Common myeloid progenitor, CD34-positive (primary cell): ENCODE measurements around the gene CDCA7L.

ENCODE experiments used
- CTCF ChIA-PET: fragments of 350-600 bp; sonication (Branson Sonifier 250); formaldehyde crosslinking; loops from one replicate; lab custom pipeline; 2021; ENCODE audit warnings: antibody characterized with exemption; lab: Charles Lee
- POLR2A ChIA-PET: fragments of 350-600 bp; sonication (Branson Sonifier 250); formaldehyde crosslinking; loops from one replicate; lab custom pipeline; 2021; ENCODE audit warnings: antibody characterized with exemption; lab: Charles Lee
- DNase-seq, 3 donors: peaks; one replicate each; pipeline versions ENCODE4 v3.0.0 to v3.0.0-alpha.2; 2013
- H3K27ac ChIP-seq, 2 experiments: 1 replicate in 1 of 2; 2 replicates in 1 of 2; pipeline ENCODE4 v1.7.0; 2013; ENCODE audit warnings: inconsistent platforms in 2 of 2, low read length in 2 of 2, mild to moderate bottlenecking in 2 of 2, low read depth in 1 of 2, moderate library complexity in 1 of 2; ENCODE audit not compliant: severe bottlenecking in 2 of 2, insufficient read depth in 1 of 2, poor library complexity in 1 of 2
- H3K27me3 ChIP-seq, 5 experiments: replicated peaks in 2 of 5; 1 replicate in 3 of 5; 2 replicates in 2 of 5; pipeline versions ENCODE4 v1.6.1 to v1.7.0; 2013; ENCODE audit warnings: low read length in 4 of 5, mild to moderate bottlenecking in 2 of 5, moderate library complexity in 2 of 5, inconsistent platforms in 1 of 5; ENCODE audit not compliant: insufficient read depth in 5 of 5, control insufficient read depth in 4 of 5
- H3K36me3 ChIP-seq, 4 experiments: 1 replicate in 2 of 4; 2 replicates in 2 of 4; pipeline versions ENCODE4 v1.6.1 to v1.7.0; 2013; ENCODE audit warnings: low read length in 3 of 4, control low read depth in 1 of 4, mild to moderate bottlenecking in 1 of 4; ENCODE audit not compliant: control insufficient read depth in 4 of 4, insufficient read depth in 4 of 4
- H3K4me1 ChIP-seq, 4 experiments: 1 replicate in 3 of 4; 2 replicates in 1 of 4; pipeline versions ENCODE4 v1.6.1 to v1.7.1; 2013; ENCODE audit warnings: low read length in 3 of 4, mild to moderate bottlenecking in 3 of 4, control low read depth in 1 of 4, inconsistent platforms in 1 of 4, moderate library complexity in 1 of 4; ENCODE audit not compliant: control insufficient read depth in 4 of 4, insufficient read depth in 4 of 4; ENCODE audit errors: control extremely low read depth in 1 of 4
- H3K4me3 ChIP-seq, 7 experiments: 1 replicate in 4 of 7; 2 replicates in 3 of 7; pipeline versions ENCODE4 v1.5.1 to v1.7.0; 2013; ENCODE audit warnings: mild to moderate bottlenecking in 7 of 7, low read length in 6 of 7, moderate library complexity in 6 of 7, inconsistent platforms in 2 of 7, low read depth in 2 of 7, control low read depth in 1 of 7; ENCODE audit not compliant: insufficient read depth in 4 of 7, control insufficient read depth in 1 of 7; ENCODE audit errors: extremely low read depth in 1 of 7
- H3K9me3 ChIP-seq, 5 experiments: 1 replicate in 4 of 5; 2 replicates in 1 of 5; pipeline versions ENCODE4 v1.6.1 to v1.7.1; 2013; ENCODE audit warnings: low read length in 4 of 5, mild to moderate bottlenecking in 2 of 5, inconsistent platforms in 1 of 5, low read depth in 1 of 5, moderate library complexity in 1 of 5; ENCODE audit not compliant: control insufficient read depth in 4 of 5, insufficient read depth in 2 of 5; ENCODE audit errors: control extremely low read depth in 1 of 5
- WGBS: methylation state at CpG from one replicate; pipeline ENCODE4 v1.1.5; 2013; ENCODE audit not compliant: insufficient coverage; 5-methylcytosine and 5-hydroxymethylcytosine counted together

CDCA7L gene

DNA sequence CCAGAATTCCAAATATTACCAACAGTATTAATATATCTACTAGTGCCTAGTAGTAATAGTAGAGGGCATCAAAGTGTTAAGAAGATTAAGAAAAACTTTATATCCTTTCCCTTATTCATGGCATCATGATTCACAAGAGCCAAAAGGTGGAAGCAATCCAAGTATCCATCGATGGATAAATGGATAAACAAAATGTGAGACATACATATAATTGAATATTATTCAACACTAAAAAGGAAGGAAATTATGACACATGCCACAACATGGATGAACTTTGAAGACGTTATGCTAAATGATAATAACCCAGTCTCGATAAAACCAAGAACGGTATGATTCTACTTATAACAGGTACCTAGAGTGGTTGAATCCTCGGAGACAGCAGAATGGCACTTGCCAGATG is 23.1 kb downstream of the CDCA7L start:
- DNase-seq, result no peak
- Histone ChIP-seq H3K4me3 (no peak overlapping the region), H3K4me1 (peaks cover 0 to 10% (median 3%) of the 10 kb centered on the region in 4 experiments), H3K27ac (no peak overlapping the region), H3K9me3 (no peaks in the 10 kb centered on the region), H3K36me3 (peaks cover 0 to 8% (median 1%) of the 10 kb centered on the region in 4 experiments), H3K27me3 (no peaks in the 10 kb centered on the region)
- ChIA-PET POLR2A (no interaction called here), CTCF (interaction anchor here (1.2 to 3.0 kb wide), 2 partner anchors 11 to 13 kb away, joined by 4 to 10 read pairs; no protein-coding TSS in a partner anchor)
- WGBS, result 97% methylated on average over 4 of the region's 5 CpGs

DNA sequence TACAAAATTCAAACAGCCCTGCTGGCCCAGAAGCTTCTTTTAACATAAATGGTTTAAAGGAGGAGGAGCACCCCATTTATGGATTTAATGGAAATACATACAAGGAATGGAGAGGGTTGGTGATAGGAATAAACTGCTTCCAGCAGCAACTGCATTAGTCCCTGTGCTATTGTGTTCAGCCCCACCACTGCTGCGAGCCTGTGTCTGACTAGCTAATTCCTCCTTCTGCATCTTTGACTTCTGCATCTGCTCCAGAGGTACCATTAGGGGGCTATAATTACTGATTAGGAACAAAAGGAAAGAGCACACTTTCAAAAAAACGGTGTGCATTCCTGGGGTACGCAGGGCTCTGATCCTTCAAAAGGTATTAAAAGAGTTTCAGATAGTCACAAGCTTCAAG is 24.8 kb downstream of the CDCA7L start:
- ChIA-PET CTCF (interaction anchor here (0.9 to 1.1 kb wide), 2 partner anchors 9 to 10 kb away, joined by 3 read pairs; no protein-coding TSS in a partner anchor), POLR2A (interaction anchor here (0.8 kb wide), 1 partner anchor 24 kb away, joined by 3 read pairs; no protein-coding TSS in a partner anchor)
- Histone ChIP-seq H3K27me3 (no peaks in the 10 kb centered on the region), H3K36me3 (peaks cover 3 to 9% (median 3%) of the 10 kb centered on the region in 4 experiments), H3K27ac (no peak overlapping the region), H3K4me1 (peaks cover 0 to 10% (median 3%) of the 10 kb centered on the region in 4 experiments), H3K4me3 (no peak overlapping the region), H3K9me3 (no peaks in the 10 kb centered on the region)
- WGBS, result no CpG with 5 or more reads among the region's 3 CpGs
- DNase-seq, result no peak

GRCh38 chr7:21918216-21918615 is 27.5 kb downstream of the CDCA7L start:
- Histone ChIP-seq H3K4me3 (no peak overlapping the region), H3K9me3 (no peaks in the 10 kb centered on the region), H3K27me3 (no peaks in the 10 kb centered on the region), H3K27ac (no peak overlapping the region), H3K4me1 (peaks cover 4 to 8% (median 5%) of the 10 kb centered on the region in 4 experiments), H3K36me3 (peaks cover 10 to 34% (median 27%) of the 10 kb centered on the region in 4 experiments)
- ChIA-PET CTCF (no interaction called here), POLR2A (no interaction called here)
- no peak for DNase-seq
- 100% methylated on average over 2 of the region's 2 CpGs for WGBS

- 50% methylated on average over 1 of the region's 5 CpGs for WGBS
- no peaks in the 10 kb centered on the region for H3K9me3 ChIP-seq
- POLR2A ChIA-PET, result no interaction called here
- H3K4me3 ChIP-seq, result no peak overlapping the region
- peaks cover 10 to 43% (median 32%) of the 10 kb centered on the region in 4 experiments for H3K36me3 ChIP-seq
- peaks cover 6 to 16% (median 11%) of the 10 kb centered on the region in 4 experiments for H3K4me1 ChIP-seq
- CTCF ChIA-PET, result no interaction called here
- no peaks in the 10 kb centered on the region for H3K27me3 ChIP-seq
- no peak overlapping the region for H3K27ac ChIP-seq
- DNase-seq, result no peak
Observed at GRCh38 chr7:21916629-21917028, 29.1 kb downstream of the CDCA7L start.

- peaks cover 10 to 46% (median 35%) of the 10 kb centered on the region in 4 experiments for H3K36me3 ChIP-seq
- H3K4me1 ChIP-seq, result peaks cover 6 to 16% (median 11%) of the 10 kb centered on the region in 4 experiments
- H3K27ac ChIP-seq, result no peak overlapping the region
- ChIA-PET POLR2A (no interaction called here), CTCF (no interaction called here)
- no peak for DNase-seq
- H3K27me3 ChIP-seq, result no peaks in the 10 kb centered on the region
- H3K9me3 ChIP-seq, result no peaks in the 10 kb centered on the region
- no peak overlapping the region for H3K4me3 ChIP-seq
- 92% methylated on average over 4 of the region's 7 CpGs for WGBS
Observed at GRCh38 chr7:21916176-21916575, 29.5 kb downstream of the CDCA7L start.

- Histone ChIP-seq H3K27me3 (no peaks in the 10 kb centered on the region), H3K4me3 (no peak overlapping the region), H3K4me1 (peaks cover 0 to 16% (median 11%) of the 10 kb centered on the region in 4 experiments), H3K9me3 (no peaks in the 10 kb centered on the region), H3K27ac (no peak overlapping the region), H3K36me3 (peaks cover 10 to 52% (median 38%) of the 10 kb centered on the region in 4 experiments)
- no peak for DNase-seq
- WGBS, result 96% methylated on average over 2 of the region's 3 CpGs
- POLR2A ChIA-PET, result no interaction called here
- CTCF ChIA-PET, result interaction anchor here (0.9 to 1.5 kb wide), 4 partner anchors 10 to 32 kb away, joined by 3 to 5 read pairs (median 4); no protein-coding TSS in a partner anchor
Observed at GRCh38 chr7:21915140-21915539, 30.6 kb downstream of the CDCA7L start.

GRCh38 chr7:21914671-21915070 is 31.0 kb downstream of the CDCA7L start:
- no peaks in the 10 kb centered on the region for H3K9me3 ChIP-seq
- H3K27ac ChIP-seq, result no peak overlapping the region
- peaks cover 11 to 56% (median 42%) of the 10 kb centered on the region in 4 experiments for H3K36me3 ChIP-seq
- no peaks in the 10 kb centered on the region for H3K27me3 ChIP-seq
- CTCF ChIA-PET, result interaction anchor here (0.9 to 1.5 kb wide), 4 partner anchors 9 to 32 kb away, joined by 3 to 5 read pairs (median 4); no protein-coding TSS in a partner anchor
- H3K4me1 ChIP-seq, result peaks cover 0 to 16% (median 11%) of the 10 kb centered on the region in 4 experiments
- POLR2A ChIA-PET, result no interaction called here
- 100% methylated on average over 4 of the region's 5 CpGs for WGBS
- no peak for DNase-seq
- no peak overlapping the region for H3K4me3 ChIP-seq
